ENCODE results near the gene SELENOF. TPM values are rescaled to one million over a fixed set of nuclear protein-coding genes. Genes with fewer than 3 reads are reported as not detected.

SELENOF gene
- total RNA-seq, 2 experiments from 2014 or later: 93.0 to 214 TPM

GRCh38 chr1:86933562-86934377 is 19.8 kb upstream of the SELENOF start:
- peak overlapping the region; percentile 47 for H3K4me2 ChIP-seq (ENCODE audit: low read length)
- TF ChIP-seq CTCF (conservative IDR thresholded peaks at IDR 0.05; ENCODE audit: low read length): no peak
- TF ChIP-seq EZH2phosphoT487 (IDR thresholded peaks at IDR 0.05; ENCODE audit: borderline replicate concordance, low read depth, low read length): no peak
- H3K36me3 ChIP-seq (ENCODE audit: insufficient read depth, low read length): peaks cover 27% of the 10 kb centered on the region
- H3K4me3 ChIP-seq (ENCODE audit: low read depth, low read length, poor library complexity, severe bottlenecking): no peak overlapping the region
- H2AFZ ChIP-seq (ENCODE audit: low read length): no peak overlapping the region
- ChIA-PET CTCF (ENCODE audit: unreplicated experiment) (interaction anchor here (0.6 kb wide), 1 partner anchor 143 kb away, joined by 3 read pairs; no protein-coding TSS in a partner anchor), POLR2A (interaction anchor here (0.5 to 2.1 kb wide), 17 partner anchors 9 to 1940 kb away, joined by 3 to 19 read pairs (median 4); partner anchors contain the start of genes HS2ST1 and SELENOF)
- H3K4me1 ChIP-seq (ENCODE audit: insufficient read depth, low read length, poor library complexity, severe bottlenecking): peaks cover 34% of the 10 kb centered on the region
- H3K79me2 ChIP-seq (ENCODE audit: insufficient read depth, low read depth, low read length): peaks cover 100% of the 10 kb centered on the region
- peak overlapping the region; percentile 8 for H3K27ac ChIP-seq (ENCODE audit: low read depth, low read length, poor library complexity, severe bottlenecking)
- H3K9me2 ChIP-seq (ENCODE audit: insufficient read depth, low read length): no peaks in the 10 kb centered on the region
- peaks cover 22% of the 10 kb centered on the region; the same call in 1 of the 2 replicates for H3K9me3 ChIP-seq (ENCODE audit: low read length)
- peaks cover 10% of the 10 kb centered on the region; the same call in 1 of the 2 replicates for H4K20me1 ChIP-seq (ENCODE audit: insufficient read depth, low read length)
- intact Hi-C loops (cut with micrococcal nuclease; ENCODE audit: unreplicated experiment): no loop called here
- DNase-seq (ENCODE audit: low spot score): peak; percentile 22
- BruUV-seq (replicated peaks): no TSS peak

GRCh38 chr1:86933051-86933450 is 19.1 kb upstream of the SELENOF start:
- POLR2A ChIA-PET: interaction anchor here (0.9 to 2.1 kb wide), 8 partner anchors 9 to 159 kb away, joined by 3 to 19 read pairs (median 5); partner anchors contain the start of genes HS2ST1 and SELENOF
- H3K36me3 ChIP-seq (ENCODE audit: insufficient read depth, low read length): peaks cover 27% of the 10 kb centered on the region
- DNase-seq (ENCODE audit: low spot score): no peak
- H3K27ac ChIP-seq (ENCODE audit: low read depth, low read length, poor library complexity, severe bottlenecking): peak overlapping the region; percentile 8
- no peak overlapping the region for H2AFZ ChIP-seq (ENCODE audit: low read length)
- no peak for TF ChIP-seq CTCF (conservative IDR thresholded peaks at IDR 0.05; ENCODE audit: low read length)
- peaks cover 16% of the 10 kb centered on the region; the same call in 1 of the 2 replicates for H4K20me1 ChIP-seq (ENCODE audit: insufficient read depth, low read length)
- H3K4me2 ChIP-seq (ENCODE audit: low read length): peak overlapping the region; percentile 47
- intact Hi-C loops (cut with micrococcal nuclease; ENCODE audit: unreplicated experiment): no loop called here
- CTCF ChIA-PET (ENCODE audit: unreplicated experiment): no interaction called here
- H3K4me1 ChIP-seq (ENCODE audit: insufficient read depth, low read length, poor library complexity, severe bottlenecking): peaks cover 28% of the 10 kb centered on the region
- no TSS peak for BruUV-seq (replicated peaks)
- no peaks in the 10 kb centered on the region for H3K9me2 ChIP-seq (ENCODE audit: insufficient read depth, low read length)
- H3K79me2 ChIP-seq (ENCODE audit: insufficient read depth, low read depth, low read length): peaks cover 100% of the 10 kb centered on the region
- H3K4me3 ChIP-seq (ENCODE audit: low read depth, low read length, poor library complexity, severe bottlenecking): peak overlapping the region; percentile 5
- peaks cover 22% of the 10 kb centered on the region; the same call in 1 of the 2 replicates for H3K9me3 ChIP-seq (ENCODE audit: low read length)

- no peak overlapping the region for H3K4me3 ChIP-seq (ENCODE audit: low read depth, low read length, poor library complexity, severe bottlenecking)
- H2AFZ ChIP-seq (ENCODE audit: low read length): no peak overlapping the region
- intact Hi-C loops (cut with micrococcal nuclease; ENCODE audit: unreplicated experiment): no loop called here
- peaks cover 100% of the 10 kb centered on the region for H3K79me2 ChIP-seq (ENCODE audit: insufficient read depth, low read depth, low read length)
- ChIA-PET POLR2A (interaction anchor here (1.2 kb wide), 1 partner anchor 11 kb away, joined by 3 read pairs; no protein-coding TSS in a partner anchor), CTCF (ENCODE audit: unreplicated experiment) (no interaction called here)
- H3K36me3 ChIP-seq (ENCODE audit: insufficient read depth, low read length): peaks cover 54% of the 10 kb centered on the region
- no peak overlapping the region for H3K27ac ChIP-seq (ENCODE audit: low read depth, low read length, poor library complexity, severe bottlenecking)
- H3K4me1 ChIP-seq (ENCODE audit: insufficient read depth, low read length, poor library complexity, severe bottlenecking): peaks cover 22% of the 10 kb centered on the region
- TF ChIP-seq EZH2phosphoT487 (IDR thresholded peaks at IDR 0.05; ENCODE audit: borderline replicate concordance, low read depth, low read length) (no peak), CTCF (conservative IDR thresholded peaks at IDR 0.05; ENCODE audit: low read length) (no peak)
- peaks cover 62% of the 10 kb centered on the region; the same call in 1 of the 2 replicates for H3K9me3 ChIP-seq (ENCODE audit: low read length)
- no peak overlapping the region for H3K4me2 ChIP-seq (ENCODE audit: low read length)
- no peak for DNase-seq (ENCODE audit: low spot score)
- BruUV-seq (replicated peaks): no TSS peak
- H4K20me1 ChIP-seq (ENCODE audit: insufficient read depth, low read length): peaks cover 9% of the 10 kb centered on the region; the same call in 1 of the 2 replicates
- no peaks in the 10 kb centered on the region for H3K9me2 ChIP-seq (ENCODE audit: insufficient read depth, low read length)
Measured at GRCh38 chr1:86928819-86929218, 14.9 kb upstream of the SELENOF start.
